Measurements from ENCODE around the gene PRR36.

PRR36 gene

GRCh38 chr19:7842661-7843294, 31.4 kb downstream of the PRR36 start:
- DNase-seq, result no peak

GRCh38 chr19:7841751-7842660, 32.2 kb downstream of the PRR36 start:
- no peak for DNase-seq

DNA sequence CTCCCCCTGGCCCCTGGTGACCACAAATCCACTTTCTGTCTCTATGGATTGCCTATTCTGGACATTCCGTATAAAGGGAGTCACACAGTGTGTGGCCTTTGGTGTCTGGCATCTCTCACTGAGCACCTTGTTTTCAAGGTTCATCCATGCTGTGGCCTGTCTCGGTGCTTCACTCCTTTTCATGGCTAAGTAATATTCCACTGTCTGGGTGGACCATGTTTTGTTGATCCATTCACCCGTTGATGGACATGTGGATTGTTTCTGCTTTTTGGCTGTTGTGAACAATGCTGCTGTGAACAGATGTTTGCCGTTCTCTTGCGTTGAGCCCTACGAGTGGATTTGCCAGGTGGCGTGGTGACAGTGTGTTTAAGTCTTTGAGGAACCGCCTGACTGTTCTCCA, 33.6 kb downstream of the PRR36 start:
- no peak for DNase-seq

DNA sequence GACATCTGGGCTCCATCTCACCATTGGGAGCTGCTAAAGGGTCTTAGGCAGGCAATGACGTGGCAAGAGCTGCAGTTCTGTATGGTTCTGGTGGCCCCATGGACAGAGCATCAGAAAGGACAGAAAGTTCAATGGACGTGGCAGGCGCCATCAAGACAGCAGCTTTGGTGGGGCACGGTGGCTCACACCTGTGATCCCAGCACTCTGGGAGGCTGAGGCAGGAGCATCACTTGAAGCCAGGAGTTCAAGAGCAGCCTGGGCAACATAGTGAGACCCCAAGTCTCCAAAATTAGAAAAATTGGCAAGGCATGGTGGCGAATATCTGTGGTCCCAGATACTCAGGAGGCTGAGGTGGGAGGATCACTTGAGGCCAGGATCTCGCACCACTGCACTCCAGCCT, 34.7 kb downstream of the PRR36 start:
- no peak for DNase-seq

DNA sequence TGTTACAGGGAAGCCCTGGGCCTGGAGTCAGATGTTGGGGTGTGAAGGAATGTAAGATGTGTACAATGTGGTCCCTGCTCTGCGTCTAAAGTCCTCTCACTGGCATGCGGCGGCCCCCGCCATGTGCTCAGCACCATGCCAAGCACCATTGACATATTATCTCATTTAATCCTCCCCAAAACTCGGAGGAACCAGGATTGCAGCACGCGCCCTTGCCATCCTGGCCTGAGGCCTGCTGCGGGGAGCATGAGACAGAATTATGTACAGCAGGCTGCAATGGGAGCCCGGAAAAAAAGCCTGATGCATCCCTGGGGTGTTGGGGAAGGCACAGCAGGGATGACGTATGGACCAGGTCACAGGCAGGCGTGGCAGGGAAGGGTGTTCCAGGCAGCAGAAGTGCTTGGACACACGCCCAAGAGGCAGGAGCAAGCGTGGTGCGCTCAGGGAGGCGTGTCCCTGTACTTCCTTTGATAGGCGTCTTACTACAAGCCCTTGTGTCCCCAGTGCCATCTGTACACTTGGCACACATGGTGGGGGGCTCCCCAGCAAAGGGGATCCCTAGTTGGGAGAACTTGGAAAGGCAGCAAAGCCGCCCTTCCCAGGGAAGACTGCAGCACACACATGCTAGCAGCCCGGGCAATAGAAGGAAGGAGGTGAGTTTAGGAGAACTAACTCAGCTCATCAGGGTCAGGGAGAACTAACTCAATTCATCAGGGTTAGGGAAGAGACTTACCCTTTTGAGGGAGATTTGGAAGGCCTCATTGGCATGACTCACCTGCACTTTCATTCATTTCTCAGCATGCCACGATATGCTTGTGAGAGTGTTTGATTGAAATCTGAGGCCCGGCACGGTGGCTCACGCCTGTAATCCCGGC, 40.7 kb downstream of the PRR36 start:
- DNase-seq, result peak; percentile 30

DNA sequence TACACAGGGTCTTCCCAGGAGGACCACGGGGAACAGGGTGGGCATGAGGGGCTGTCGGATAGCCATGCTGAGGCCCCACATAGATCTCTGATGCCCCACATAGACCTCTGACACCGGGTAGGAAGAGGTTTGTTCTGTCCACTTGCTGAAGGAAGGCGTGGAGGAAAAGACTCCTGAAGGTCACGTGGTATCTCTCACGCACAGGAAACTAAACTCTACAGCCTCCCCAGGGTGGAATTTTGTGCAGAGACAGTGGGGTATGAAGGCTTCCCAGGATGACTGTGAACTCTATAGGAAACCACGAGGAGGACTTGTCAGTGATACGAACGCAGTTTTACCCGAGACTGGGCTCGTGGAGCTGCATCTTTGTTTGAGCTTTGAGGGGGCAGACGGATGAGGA, 41.4 kb downstream of the PRR36 start:
- no peak for DNase-seq

- DNase-seq, result no peak
Observed at GRCh38 chr19:7832009-7832408, 42.2 kb downstream of the PRR36 start.

GRCh38 chr19:7831452-7831851, 42.7 kb downstream of the PRR36 start:
- DNase-seq, result no peak

DNA sequence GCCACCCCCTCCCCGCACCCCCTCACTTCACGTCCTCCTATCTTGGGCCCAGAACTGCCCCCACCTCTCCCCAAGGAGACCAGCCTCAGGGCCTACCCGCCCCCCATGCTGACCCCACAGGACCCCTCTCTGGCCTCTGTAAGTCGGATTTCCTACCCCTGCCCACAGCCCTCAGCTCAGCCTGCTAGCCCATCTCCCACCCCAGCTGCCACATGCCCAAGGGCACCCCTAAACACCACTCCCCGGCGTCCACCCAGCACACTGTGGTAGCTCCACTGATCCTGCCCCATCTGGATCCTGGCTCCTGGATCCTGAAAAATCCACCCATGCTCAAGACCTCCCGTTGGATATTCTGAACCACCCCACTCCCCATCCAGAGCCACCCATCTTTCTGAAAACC, 43.4 kb downstream of the PRR36 start:
- DNase-seq, result no peak

GRCh38 chr19:7830272-7830771, 43.9 kb downstream of the PRR36 start:
- DNase-seq, result no peak

DNA sequence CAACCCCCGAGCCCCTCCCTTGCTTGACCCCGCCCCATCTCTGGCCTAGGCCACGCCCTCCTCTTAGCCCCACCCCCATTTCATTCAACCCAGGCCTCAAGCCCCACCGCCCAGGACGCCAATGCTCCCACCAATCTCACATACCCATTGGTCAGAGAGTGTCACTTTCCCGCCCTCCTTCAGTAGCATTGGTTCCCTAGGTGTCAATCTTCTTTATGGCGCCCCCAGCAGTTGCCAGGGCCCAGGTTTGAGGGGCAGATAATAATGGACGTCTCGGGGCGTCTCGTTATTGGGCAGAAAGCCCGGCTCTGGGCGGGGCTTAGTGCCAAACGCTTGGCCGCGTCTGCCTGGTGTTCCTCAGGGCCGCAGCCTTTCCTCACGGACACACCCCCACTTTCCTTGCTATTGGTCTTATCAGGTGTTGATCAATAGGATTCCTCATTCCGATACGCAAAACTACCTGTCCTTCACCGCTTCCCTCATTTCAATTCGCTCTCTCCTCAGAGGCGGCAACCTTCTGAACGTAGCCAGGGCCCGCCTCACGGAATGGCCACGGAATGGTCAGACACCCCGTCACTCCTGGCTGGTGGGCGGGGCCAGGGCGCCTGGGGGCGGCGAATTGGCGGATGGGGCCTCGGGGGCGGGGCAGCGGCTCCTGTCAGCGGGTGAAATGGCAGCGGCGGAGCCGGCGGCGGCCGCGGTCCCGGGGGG, 44.5 kb downstream of the PRR36 start, which contains the start of gene EVI5L:
EVI5L (plus strand) TSS at position 658 of the 711 bp plus-strand sequence. CDS start 16,325 bp downstream, outside the sequence.
- DNase-seq, result peak; percentile 99

- DNase-seq, result no peak
Observed at GRCh38 chr19:7829166-7829520, 45.0 kb downstream of the PRR36 start.

- no peak for DNase-seq
Observed at GRCh38 chr19:7823686-7824301, 50.4 kb downstream of the PRR36 start.

DNA sequence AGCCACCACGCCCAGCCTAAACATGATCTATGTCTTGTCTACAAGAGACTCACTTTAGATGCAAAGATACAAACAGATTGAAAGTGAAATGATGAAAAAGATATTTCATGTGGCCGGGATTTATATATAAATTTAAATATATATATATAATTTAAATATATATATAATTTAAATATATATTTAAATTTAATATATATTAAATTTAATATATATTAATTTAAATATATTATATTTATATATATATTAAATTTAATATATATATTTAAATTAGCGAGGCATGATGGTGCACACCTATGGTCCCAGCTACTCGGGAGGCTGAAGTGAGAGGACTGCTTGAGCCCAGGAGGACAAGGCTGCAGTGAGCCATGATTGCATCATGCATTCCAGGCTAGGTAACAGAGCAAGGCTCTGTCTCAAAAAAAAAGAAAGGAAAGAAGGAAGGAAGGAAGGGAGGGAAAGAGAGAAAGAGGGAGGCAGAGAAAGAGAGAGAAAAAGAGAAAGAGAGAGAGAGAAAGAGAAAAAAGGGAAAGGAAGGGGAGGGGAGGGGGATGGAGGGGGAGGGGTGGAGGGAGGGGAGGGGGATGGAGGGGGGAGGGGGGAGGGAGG, 51.2 kb downstream of the PRR36 start:
- DNase-seq, result no peak

- no peak for DNase-seq
Observed at GRCh38 chr19:7820588-7820987, 53.6 kb downstream of the PRR36 start.

- no peak for DNase-seq
Observed at GRCh38 chr19:7819337-7819736, 54.9 kb downstream of the PRR36 start.

- no peak for DNase-seq
Observed at GRCh38 chr19:7818806-7819205, 55.4 kb downstream of the PRR36 start.

Data from DMS79 treated with DMSO at 0.1 percent for 48 hours (cell line).